Psoas muscle (tissue), 8 donors: Measurements from ENCODE around the gene TMEM250. TPM values are rescaled to one million over a fixed set of nuclear protein-coding genes. Genes with fewer than 3 reads are reported as not detected.
"Not testable (repeated sequence)": the region's sequence is repeated elsewhere in the genome, so short reads cannot be mapped to it uniquely, and the experiment has no call there.

Experiments
- ATAC-seq, 4 donors: fragments of 200-7000 bp; cut with Tn5 transposase; one replicate each; pipeline ENCODE4 v1.9.1; 2020; ENCODE audit warnings: moderate library complexity in 3 of 4, mild to moderate bottlenecking in 2 of 4
- DNase-seq, 2 donors: peaks; one replicate each; pipeline ENCODE4 v3.0.0-alpha.2; 2020
- H3K27ac ChIP-seq: fragments of 200-600 bp; one replicate; pipeline ENCODE4 v1.8.0; 2022
- H3K27me3 ChIP-seq, 3 donors: fragments of 200-600 bp in 1 of 3; one replicate each; pipeline versions ENCODE4 v1.6.1 to v1.8.0; 2013 to 2022; ENCODE audit warnings: low read length in 2 of 3, mild to moderate bottlenecking in 2 of 3, moderate library complexity in 1 of 3; ENCODE audit not compliant: insufficient read depth in 3 of 3
- H3K36me3 ChIP-seq, 2 donors: fragments of 200-600 bp in 1 of 2; one replicate each; pipeline versions ENCODE4 v1.6.1 to v1.8.0; 2013 to 2022; ENCODE audit warnings: low read depth in 1 of 2, mild to moderate bottlenecking in 1 of 2, moderate library complexity in 1 of 2; ENCODE audit not compliant: insufficient read depth in 1 of 2
- H3K4me1 ChIP-seq: fragments of 200-600 bp; one replicate; pipeline ENCODE4 v1.8.0; 2022
- H3K4me3 ChIP-seq: fragments of 200-600 bp; one replicate; pipeline ENCODE4 v1.8.0; 2022; ENCODE audit warnings: mild to moderate bottlenecking
- H3K9me3 ChIP-seq: fragments of 200-600 bp; one replicate; pipeline ENCODE4 v1.8.0; 2022
- WGBS, 3 donors: extraction: QIAGEN DNeasy Blood & Tissue Kit; methylation state at CpG; one replicate each; pipeline versions ENCODE4 v1.1.6 to v1.1.7; 2013; 5-methylcytosine and 5-hydroxymethylcytosine counted together
- intact Hi-C, 2 donors: fragments of 100-400 bp; cut with DNase I; formaldehyde crosslinking; loops; one replicate each; pipeline versions ENCODE4 v1.11.0 to v1.14.2; 2022
- polyA plus RNA-seq, 3 donors: library from polyadenylated mRNA; stranded (reverse); fragments of 200-250 nt; gene quantifications; one replicate each; pipeline ENCODE4 v1.2.3, GENCODE V29; 2013
- total RNA-seq, 4 donors: library from RNA; stranded (reverse); fragmentation: NEBNext Ultra II Directional in 2 of 4; extraction: Animal tissue kit (Norgen Biotek cat#: 25700) in 2 of 4; gene quantifications; one replicate each; pipeline versions ENCODE4 v1.2.1 to v1.2.4, GENCODE V29; 2021 to 2023
- TF ChIP-seq, protein P1 (sequence below): fragments of 200-600 bp; IDR thresholded peaks from one replicate; pipeline ENCODE4 v1.8.0; 2022; ENCODE audit warnings: antibody characterized with exemption
- donor health status: healthy with polysubstance abuse.
- donor health status: DM: no; HTN: no; CAD: no; lungs with moderate emphysema.
- donor health status: Bipolar disorder and iron deficiency.
- donor health status: healthy.
- donor health status: DM: yes; HTN: yes; CAD: no.
- donor health status: DM: no; HTN: no; CAD: no.
- donor health status: DM: no; HTN: no; CAD: no.
- donor health status: DM: yes; HTN: yes; CAD: no.

Gene TMEM250
- total and polyA plus RNA-seq, 7 donors, result 17.3 to 49.5 (median 27.8) TPM

DNA sequence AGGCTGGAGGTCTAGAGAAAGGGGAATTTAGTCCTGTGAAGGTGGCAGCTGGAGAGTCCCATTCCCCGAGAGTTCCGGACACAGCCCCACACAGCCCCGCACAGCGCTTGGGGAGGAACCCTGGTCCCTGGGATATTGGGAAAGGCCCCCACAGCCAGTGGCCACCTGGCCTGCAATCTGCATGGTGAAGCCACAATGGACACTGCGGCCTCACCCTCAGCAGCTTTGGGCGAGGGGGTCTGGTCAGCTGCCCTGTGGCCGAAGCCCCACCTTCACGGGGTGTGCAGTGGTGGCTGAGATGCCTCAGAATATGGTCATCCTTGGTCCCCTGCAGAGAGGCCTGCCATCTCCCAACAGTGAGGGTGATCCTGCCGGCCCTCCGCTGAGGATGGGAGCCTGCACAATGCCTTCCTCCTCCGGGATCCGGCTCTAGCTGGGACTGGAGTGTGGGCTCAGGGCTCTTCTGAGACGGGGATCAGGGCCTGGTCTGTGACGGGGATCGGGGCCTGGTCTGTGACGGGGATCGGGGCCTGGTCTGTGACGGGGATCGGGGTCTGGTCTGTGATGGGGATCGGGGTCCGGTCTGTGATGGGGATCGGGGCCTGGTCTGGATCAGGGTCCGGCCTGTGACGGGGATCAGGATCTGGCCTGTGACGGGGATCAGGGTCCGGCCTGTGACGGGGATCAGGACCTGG is 33.3 kb upstream of the TMEM250 start:
- H3K27ac ChIP-seq, result no peak overlapping the region
- 76 to 92% (median 78%) methylated on average over 27 of the region's 27 CpGs for WGBS, 3 donors
- H3K4me3 ChIP-seq, result no peak overlapping the region
- H3K36me3 ChIP-seq, result no peaks in the 10 kb centered on the region
- H3K9me3 ChIP-seq, result no peaks in the 10 kb centered on the region
- peaks cover 0 to 43% (median 18%) of the 10 kb centered on the region in 3 donors for H3K27me3 ChIP-seq
- intact Hi-C loops, result no loop called here
- no peak for DNase-seq
- no peaks in the 10 kb centered on the region for H3K4me1 ChIP-seq
- TF ChIP-seq, protein P1, sequence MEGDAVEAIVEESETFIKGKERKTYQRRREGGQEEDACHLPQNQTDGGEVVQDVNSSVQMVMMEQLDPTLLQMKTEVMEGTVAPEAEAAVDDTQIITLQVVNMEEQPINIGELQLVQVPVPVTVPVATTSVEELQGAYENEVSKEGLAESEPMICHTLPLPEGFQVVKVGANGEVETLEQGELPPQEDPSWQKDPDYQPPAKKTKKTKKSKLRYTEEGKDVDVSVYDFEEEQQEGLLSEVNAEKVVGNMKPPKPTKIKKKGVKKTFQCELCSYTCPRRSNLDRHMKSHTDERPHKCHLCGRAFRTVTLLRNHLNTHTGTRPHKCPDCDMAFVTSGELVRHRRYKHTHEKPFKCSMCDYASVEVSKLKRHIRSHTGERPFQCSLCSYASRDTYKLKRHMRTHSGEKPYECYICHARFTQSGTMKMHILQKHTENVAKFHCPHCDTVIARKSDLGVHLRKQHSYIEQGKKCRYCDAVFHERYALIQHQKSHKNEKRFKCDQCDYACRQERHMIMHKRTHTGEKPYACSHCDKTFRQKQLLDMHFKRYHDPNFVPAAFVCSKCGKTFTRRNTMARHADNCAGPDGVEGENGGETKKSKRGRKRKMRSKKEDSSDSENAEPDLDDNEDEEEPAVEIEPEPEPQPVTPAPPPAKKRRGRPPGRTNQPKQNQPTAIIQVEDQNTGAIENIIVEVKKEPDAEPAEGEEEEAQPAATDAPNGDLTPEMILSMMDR, result no peak
- ATAC-seq, result no peak

DNA sequence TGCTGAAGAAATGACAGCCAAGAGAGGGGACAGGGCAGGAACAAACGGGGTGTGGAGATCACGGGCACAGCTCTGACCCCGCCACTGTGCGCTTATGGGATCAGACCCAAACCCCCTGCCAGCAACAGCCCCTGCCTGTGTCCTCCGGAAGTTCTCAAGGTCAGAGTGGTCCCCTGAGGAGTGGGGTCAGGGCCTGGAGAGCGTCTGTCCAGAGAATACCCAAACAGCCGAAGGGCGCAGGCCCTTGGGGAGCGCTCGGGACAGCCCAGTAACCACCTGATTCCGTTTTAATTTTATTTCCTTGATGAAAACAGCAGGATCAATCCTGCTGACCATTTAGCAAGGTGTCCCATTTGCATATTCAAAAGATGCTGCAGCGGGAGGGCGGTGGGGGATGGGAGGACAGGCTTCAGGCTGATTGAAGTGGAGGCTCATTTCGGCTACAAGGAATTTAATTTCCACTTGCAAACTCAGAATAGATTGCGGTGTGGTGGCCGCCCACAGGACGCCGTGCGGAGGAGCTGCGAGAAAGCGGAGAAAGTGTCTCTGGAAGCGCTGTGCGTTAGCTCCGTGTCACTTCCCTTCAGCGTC is 32.6 kb upstream of the TMEM250 start:
- TF ChIP-seq, protein P1, result no peak
- DNase-seq, result no peak
- no peaks in the 10 kb centered on the region for H3K4me1 ChIP-seq
- H3K9me3 ChIP-seq, result no peaks in the 10 kb centered on the region
- no peaks in the 10 kb centered on the region for H3K36me3 ChIP-seq
- intact Hi-C loops, result no loop called here
- 51 to 66% (median 57%) methylated on average over 25 of the region's 25 CpGs for WGBS, 3 donors
- no peak overlapping the region for H3K4me3 ChIP-seq
- peaks cover 0 to 43% (median 13%) of the 10 kb centered on the region in 3 donors for H3K27me3 ChIP-seq
- H3K27ac ChIP-seq, result no peak overlapping the region
- no peak for ATAC-seq

DNA sequence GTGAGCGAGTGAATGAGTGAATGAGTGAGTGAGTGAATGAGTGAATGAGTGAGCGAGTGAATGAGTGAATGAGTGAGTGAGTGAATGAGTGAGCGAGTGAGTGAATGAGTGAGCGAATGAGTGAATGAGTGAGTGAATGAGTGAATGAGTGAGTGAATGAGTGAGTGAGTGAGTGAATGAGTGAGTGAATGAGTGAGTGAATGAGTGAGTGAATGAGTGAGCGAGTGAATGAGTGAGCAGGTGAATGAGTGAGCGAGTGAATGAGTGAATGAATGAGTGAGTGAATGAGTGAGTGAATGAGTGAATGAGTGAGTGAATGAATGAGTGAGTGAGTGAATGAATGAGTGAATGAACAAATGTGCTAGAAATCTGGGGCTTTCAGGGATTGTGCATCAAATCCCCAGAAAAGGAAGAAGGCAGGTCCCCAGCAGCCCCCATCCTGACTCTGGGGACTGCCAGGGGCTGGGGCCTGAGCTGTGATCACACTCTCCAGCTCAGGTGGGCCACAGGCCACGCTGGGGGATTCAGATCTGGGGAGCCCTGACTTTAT is 32.1 kb upstream of the TMEM250 start:
- 86 to 88% (median 86%) methylated on average over 7 of the region's 7 CpGs for WGBS, 3 donors
- H3K9me3 ChIP-seq, H3K36me3 ChIP-seq, DNase-seq, ATAC-seq, H3K4me1 ChIP-seq, H3K27ac ChIP-seq, H3K4me3 ChIP-seq, intact Hi-C loops: not testable (repeated sequence)
- H3K27me3 ChIP-seq, result peaks cover 0 to 43% (median 13%) of the 10 kb centered on the region in 3 donors

DNA sequence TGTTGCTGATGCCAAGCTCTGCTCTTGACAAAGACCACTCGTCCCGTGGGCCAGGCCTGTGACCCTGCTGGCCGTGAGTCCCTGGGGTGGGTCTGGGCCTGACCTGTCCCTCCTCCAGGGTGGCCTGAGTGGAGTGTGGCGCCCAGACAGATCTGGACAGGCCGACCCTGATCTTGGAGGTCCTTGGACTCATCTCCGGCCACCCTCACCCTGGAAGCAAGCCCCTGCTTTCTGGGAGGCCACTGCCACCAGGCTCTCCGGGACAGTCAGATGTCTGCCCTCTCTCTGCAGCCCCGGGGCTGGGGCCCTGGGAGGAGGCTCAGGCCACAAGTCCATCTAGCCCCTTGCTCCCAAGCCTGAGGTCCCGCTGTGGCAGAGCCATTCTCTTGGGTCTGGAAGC is 31.2 kb upstream of the TMEM250 start:
- intact Hi-C loops, result loop anchor here in 1 of 2 donors (10.0 kb wide), 1 partner anchor 135 kb away; no protein-coding TSS in a partner anchor
- TF ChIP-seq, protein P1, result no peak
- ATAC-seq (no peak), DNase-seq (no peak)
- no peaks in the 10 kb centered on the region for H3K9me3 ChIP-seq
- no peak overlapping the region for H3K4me3 ChIP-seq
- peaks cover 0 to 43% (median 12%) of the 10 kb centered on the region in 3 donors for H3K27me3 ChIP-seq
- no peaks in the 10 kb centered on the region for H3K4me1 ChIP-seq
- no peaks in the 10 kb centered on the region for H3K36me3 ChIP-seq
- no peak overlapping the region for H3K27ac ChIP-seq
- 80 to 91% (median 90%) methylated on average over 7 to 9 of the region's 9 CpGs for WGBS, 3 donors

DNA sequence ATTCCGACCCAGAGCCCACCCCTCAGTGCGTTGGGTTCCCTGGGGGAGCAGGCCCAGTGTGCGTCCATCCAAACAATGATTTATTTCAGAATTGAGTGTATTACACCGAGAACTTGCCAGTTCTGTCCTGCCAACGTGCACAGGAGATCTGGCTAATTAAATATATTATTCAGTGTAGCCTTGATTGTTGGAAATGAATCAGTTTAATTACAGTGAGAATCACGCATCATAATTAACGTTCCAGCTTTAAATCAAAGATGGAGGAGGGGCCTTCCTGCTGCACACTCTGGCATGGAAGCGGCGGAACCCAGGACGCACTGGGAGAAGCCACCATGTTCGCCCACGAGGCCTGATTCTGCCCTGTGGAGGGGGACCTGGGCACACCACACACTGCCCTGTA is 30.7 kb upstream of the TMEM250 start:
- Histone ChIP-seq H3K9me3 (no peaks in the 10 kb centered on the region), H3K36me3 (no peaks in the 10 kb centered on the region), H3K27me3 (peaks cover 0 to 45% (median 13%) of the 10 kb centered on the region in 3 donors), H3K4me1 (no peaks in the 10 kb centered on the region), H3K4me3 (no peak overlapping the region), H3K27ac (no peak overlapping the region)
- intact Hi-C loops, result loop anchor here in 1 of 2 donors (10.0 kb wide), 1 partner anchor 135 kb away; no protein-coding TSS in a partner anchor
- ATAC-seq, result no peak
- TF ChIP-seq, protein P1, result no peak
- WGBS, 3 donors, result 76 to 80% (median 78%) methylated on average over 12 of the region's 12 CpGs
- no peak for DNase-seq
